Coronary artery (tissue), 2 donors: ENCODE measurements around the gene TMEM238.
A peak's percentile ranks its signal among the peaks of the same experiment; 100 is the strongest.

Source experiments
- DNase-seq: peaks from one replicate; pipeline ENCODE4 v3.0.0-alpha.2; 2017; ENCODE audit warnings: low spot score
- H3K27ac ChIP-seq, 2 donors: fragments of 200-600 bp; sonication (generic); one replicate each; pipeline ENCODE4 v1.5.1; 2016 to 2019
- H3K4me3 ChIP-seq: fragments of 200-600 bp; sonication (generic); 2 replicates; pipeline ENCODE4 v1.5.1; 2016; ENCODE audit warnings: mild to moderate bottlenecking, moderate library complexity
- TF ChIP-seq, protein P1 (sequence below): fragments of 200-600 bp; sonication (generic); IDR thresholded peaks from one replicate; pipeline ENCODE4 v1.5.1; 2019; ENCODE audit warnings: antibody characterized with exemption

Gene TMEM238

DNA sequence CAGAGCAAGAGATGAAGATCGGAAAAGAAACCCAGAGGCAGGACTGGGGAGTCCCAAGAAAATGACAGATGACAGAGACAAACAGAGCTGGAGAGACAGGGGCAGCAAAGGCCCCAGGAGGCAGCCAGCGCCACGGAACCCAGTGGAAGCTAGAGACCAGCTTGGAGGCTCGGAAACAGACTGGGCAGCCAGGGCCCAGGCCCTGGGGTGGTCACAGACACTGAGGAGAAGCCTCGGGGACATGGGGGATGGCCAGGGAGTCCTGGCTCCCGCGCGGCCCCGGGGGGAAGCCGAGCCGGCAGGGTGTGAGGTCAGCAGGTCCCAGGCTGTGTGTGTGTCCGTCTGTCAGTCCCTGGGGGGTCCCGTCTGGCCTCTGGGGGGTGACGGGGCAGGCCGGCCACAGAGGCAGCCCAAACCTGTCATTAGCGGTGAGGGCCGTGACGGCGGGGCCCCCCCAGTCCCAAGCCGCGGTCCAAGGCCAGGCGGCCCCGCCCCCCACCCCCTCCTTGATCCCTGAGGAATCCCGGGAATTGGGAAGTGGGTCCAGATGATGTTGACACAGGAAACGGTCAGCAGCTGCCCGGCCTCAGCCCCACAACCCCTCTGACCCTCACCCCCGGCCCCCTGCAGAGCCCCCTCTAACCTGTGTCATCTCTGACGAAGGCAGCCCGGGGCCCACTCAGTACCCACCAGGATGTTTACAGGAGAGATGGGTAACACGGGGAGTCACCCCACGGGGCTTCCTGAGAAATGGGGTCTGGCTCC lies 9.9 kb downstream of the TMEM238 start:
- TF ChIP-seq, protein P1, sequence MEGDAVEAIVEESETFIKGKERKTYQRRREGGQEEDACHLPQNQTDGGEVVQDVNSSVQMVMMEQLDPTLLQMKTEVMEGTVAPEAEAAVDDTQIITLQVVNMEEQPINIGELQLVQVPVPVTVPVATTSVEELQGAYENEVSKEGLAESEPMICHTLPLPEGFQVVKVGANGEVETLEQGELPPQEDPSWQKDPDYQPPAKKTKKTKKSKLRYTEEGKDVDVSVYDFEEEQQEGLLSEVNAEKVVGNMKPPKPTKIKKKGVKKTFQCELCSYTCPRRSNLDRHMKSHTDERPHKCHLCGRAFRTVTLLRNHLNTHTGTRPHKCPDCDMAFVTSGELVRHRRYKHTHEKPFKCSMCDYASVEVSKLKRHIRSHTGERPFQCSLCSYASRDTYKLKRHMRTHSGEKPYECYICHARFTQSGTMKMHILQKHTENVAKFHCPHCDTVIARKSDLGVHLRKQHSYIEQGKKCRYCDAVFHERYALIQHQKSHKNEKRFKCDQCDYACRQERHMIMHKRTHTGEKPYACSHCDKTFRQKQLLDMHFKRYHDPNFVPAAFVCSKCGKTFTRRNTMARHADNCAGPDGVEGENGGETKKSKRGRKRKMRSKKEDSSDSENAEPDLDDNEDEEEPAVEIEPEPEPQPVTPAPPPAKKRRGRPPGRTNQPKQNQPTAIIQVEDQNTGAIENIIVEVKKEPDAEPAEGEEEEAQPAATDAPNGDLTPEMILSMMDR: no peak
- no peak overlapping the region for H3K4me3 ChIP-seq
- H3K27ac ChIP-seq: no peak overlapping the region
- no peak for DNase-seq

DNA sequence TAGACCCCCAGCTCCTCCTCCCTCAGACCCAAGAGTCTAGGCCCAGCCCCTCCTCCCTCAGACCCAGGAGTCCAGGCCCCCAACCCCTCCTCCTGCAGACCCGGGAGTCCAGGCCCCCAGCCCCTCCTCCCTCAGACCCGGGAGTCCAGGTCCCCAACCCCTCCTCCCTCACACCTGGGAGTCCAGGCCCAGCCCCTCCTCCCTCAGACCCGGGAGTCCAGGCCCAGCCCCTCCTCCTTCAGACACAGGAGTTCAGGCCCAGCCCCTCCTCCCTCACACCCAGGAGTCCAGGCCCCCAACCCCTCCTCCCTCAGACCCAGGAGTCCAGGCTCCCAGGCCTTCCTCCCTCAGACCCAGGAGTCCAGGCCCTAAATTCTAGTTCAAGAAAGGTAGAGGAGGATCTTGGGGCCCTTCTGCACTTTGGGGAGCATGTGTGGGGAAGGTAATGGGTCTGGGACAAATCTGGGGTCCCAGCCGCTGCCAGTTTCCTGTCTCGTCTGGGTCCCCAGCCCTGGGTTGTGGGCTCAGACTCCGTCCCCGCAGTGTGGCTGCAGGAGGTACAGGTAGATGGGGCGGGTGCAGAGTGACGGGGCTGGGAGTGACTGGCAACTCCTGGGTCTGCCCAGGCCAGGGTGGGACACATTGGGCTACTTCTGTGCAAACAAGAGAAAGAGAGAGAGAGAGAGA lies 10.6 kb downstream of the TMEM238 start:
- Histone ChIP-seq H3K4me3 (no peak overlapping the region), H3K27ac (no peak overlapping the region)
- TF ChIP-seq, protein P1: no peak
- no peak for DNase-seq

DNA sequence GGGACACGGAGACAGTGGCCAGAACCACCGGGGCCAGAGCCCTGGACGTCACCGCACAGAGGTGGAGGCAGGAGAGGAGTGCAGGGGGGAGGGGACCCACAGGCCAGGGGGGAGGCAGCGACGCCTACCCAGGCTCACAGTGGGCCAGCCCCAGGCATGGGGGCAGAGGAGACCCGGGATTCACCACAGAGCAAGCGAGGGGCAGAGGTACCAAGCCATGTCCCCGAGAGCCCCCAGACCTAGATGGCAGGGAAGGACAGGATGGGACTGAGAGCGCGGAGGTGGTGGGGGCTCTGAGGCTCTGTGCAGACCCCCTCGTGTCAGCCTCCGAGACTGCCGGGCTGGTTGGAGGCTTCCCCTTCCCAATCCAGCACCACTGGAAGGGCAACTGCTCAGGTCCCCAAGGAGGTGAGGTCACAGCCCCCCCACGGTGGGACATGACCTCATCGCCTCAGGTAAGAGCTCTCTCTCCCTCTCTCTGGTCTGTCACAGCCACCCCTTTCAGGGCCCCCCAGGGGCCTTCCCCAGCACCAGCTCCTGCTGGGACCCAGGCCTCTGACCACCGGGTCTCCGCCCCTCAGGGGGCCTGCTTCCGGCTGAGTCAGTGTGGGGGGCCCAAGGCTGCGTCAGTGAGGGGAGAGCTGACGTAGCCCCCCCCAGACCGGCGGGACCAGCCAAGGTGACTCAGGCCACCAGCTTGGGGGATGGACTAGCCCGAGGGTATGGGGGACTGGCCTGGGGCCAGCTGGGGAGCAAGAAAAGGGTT lies 11.6 kb downstream of the TMEM238 start:
- Histone ChIP-seq H3K4me3 (no peak overlapping the region), H3K27ac (no peak overlapping the region)
- DNase-seq: no peak
- TF ChIP-seq, protein P1: no peak

DNA sequence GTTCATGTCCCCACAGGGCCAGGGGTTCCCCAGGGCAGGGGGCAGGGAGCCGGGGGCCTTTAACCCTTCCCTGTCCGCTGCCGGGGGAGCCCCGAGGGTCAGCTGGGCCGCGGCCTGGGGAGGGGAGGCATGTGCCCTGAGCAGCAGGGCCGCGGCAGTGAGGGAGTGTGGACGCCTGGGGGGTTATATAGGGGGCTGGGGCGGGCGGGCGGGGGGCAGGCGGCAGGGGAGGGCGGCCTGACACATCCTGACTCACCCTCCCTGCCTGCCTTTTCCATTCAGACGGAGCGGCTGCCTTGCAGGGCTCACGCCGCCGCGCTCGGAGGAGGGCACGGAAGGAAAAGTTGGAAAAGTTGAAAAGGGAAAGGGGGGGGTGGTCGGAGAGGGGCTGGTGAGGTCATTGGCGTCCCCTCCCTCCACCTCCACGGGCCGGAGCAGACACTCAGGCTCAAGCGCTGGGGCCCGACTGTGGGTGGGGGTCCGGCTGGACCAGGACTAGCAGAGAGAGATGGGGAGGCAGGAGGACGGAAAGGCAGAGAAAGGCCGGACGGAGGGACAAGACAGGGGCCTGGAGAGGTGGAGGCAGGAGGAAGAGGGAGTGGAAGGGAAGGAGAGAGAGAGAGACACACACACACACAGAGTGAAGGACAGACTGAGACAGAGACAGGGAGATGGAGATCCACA lies 13.6 kb downstream of the TMEM238 start, which contains the start of gene IL11:
Gene IL11, minus strand, starts transcription at position 159 of the 684 bp plus-strand sequence. Its CDS starts 153 bp downstream, at position 6.
- TF ChIP-seq, protein P1: no peak
- no peak for DNase-seq
- Histone ChIP-seq H3K27ac (no peak within 1 kb of the TSS), H3K4me3 (peak within 1 kb of the TSS; percentile 61)

DNA sequence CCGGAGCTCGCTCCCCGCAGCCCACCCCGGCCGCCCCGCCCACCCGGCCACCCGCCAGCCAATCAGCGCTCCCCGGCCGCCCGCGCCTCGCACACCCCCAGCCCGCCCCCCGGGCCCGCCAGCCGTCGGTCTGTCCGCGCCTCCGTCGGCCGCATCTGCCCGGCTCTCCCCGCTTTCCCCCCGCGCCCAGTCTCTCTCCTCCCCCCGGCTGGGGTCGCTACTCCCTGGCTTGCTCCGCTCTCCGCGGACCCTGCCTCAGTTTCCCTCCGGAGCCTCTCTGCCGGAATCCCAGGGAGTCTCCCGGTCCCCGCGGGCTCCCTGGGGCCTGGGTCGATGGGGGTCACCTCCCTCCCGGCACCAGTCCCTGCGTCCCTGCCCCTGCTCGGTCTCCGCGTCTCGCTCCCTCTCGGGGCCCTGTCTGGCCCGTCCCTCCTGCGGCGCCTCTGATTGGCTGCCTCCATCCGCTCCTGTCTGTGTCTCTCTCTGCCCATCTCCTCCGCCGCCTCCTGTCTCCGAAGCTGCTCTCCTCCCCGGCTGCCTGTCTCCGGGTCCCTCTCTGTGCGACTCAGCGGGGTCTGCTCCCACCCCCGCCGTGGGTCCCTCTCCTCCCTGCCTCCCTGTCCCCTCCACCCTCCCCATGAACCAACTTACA lies 14.3 kb downstream of the TMEM238 start:
- Histone ChIP-seq H3K4me3 (peak overlapping the region; percentile 61), H3K27ac (no peak overlapping the region)
- TF ChIP-seq, protein P1: no peak
- DNase-seq: no peak
